HG03025 (cell line): Measurements from ENCODE around the gene C1orf122.

Experiments
- ATAC-seq: cut with Tn5 transposase; IDR thresholded peaks from one replicate; pipeline ENCODE4 v1.9.1; 2021; ENCODE audit warnings: mild to moderate bottlenecking, moderate library complexity; ENCODE audit not compliant: unreplicated experiment, low FRiP score

C1orf122 gene

GRCh38 chr1:37797750-37798345 is 9.7 kb upstream of the C1orf122 start:
- no peak for ATAC-seq

- no peak for ATAC-seq
These were observed 5.2 kb upstream of the C1orf122 start for GRCh38 chr1:37802439-37802838.

- ATAC-seq = no peak
These were observed 403 bp upstream of the C1orf122 start for GRCh38 chr1:37807220-37807554.

- ATAC-seq = peak; percentile 21
These were observed 1.1 kb downstream of the C1orf122 start for GRCh38 chr1:37808369-37809319.

GRCh38 chr1:37809942-37810341 is 2.4 kb downstream of the C1orf122 start:
- no peak for ATAC-seq

- no peak for ATAC-seq
These were observed 3.6 kb downstream of the C1orf122 start for GRCh38 chr1:37811027-37811655.

- ATAC-seq = no peak
These were observed 6.0 kb downstream of the C1orf122 start for GRCh38 chr1:37813529-37814145.

GRCh38 chr1:37814252-37814651 is 6.7 kb downstream of the C1orf122 start:
- ATAC-seq = no peak

GRCh38 chr1:37817481-37817880 is 9.9 kb downstream of the C1orf122 start:
- ATAC-seq = no peak

GRCh38 chr1:37821481-37821880 is 13.9 kb downstream of the C1orf122 start:
- ATAC-seq = no peak

- no peak for ATAC-seq
These were observed 15.6 kb downstream of the C1orf122 start for GRCh38 chr1:37822906-37823815.

GRCh38 chr1:37824001-37824400 is 16.4 kb downstream of the C1orf122 start:
- no peak for ATAC-seq

- no peak for ATAC-seq
These were observed 17.9 kb downstream of the C1orf122 start for GRCh38 chr1:37825506-37825905.

- ATAC-seq = no peak
These were observed 21.0 kb downstream of the C1orf122 start for GRCh38 chr1:37828410-37829074.

GRCh38 chr1:37831109-37831508 is 23.5 kb downstream of the C1orf122 start:
- ATAC-seq = no peak

GRCh38 chr1:37831809-37832208 is 24.2 kb downstream of the C1orf122 start:
- ATAC-seq = no peak

GRCh38 chr1:37836788-37837187 is 29.2 kb downstream of the C1orf122 start:
- no peak for ATAC-seq

GRCh38 chr1:37839676-37840075 is 32.1 kb downstream of the C1orf122 start:
- ATAC-seq = no peak

GRCh38 chr1:37840711-37841110 is 33.1 kb downstream of the C1orf122 start:
- ATAC-seq = no peak

- no peak for ATAC-seq
These were observed 34.1 kb downstream of the C1orf122 start for GRCh38 chr1:37841652-37842051.
